WTC11 (cell line): ENCODE results near the gene HAO1. TPM values are rescaled to one million over a fixed set of nuclear protein-coding genes. Genes with fewer than 3 reads are reported as not detected.
A peak's percentile ranks its signal among the peaks of the same experiment; 100 is the strongest.

Experiments
- ATAC-seq: fragments of 200-7000 bp; cut with Tn5 transposase; 2 replicates; pipeline ENCODE4 v1.10.0; 2021; ENCODE audit warnings: mild to moderate bottlenecking, moderate library complexity
- CTCF ChIA-PET: fragments of 300-600 bp; sonication (Branson Sonifier 250); formaldehyde crosslinking; loops from one replicate; lab custom pipeline; 2021; ENCODE audit warnings: antibody characterized with exemption; lab: Charles Lee
- POLR2A ChIA-PET: fragments of 350-600 bp; sonication (Branson Sonifier 250); formaldehyde crosslinking; loops from one replicate; lab custom pipeline; 2021; ENCODE audit warnings: antibody characterized with exemption; lab: Charles Lee
- DNase-seq: peaks from one replicate; pipeline ENCODE4 v3.0.0; 2021; ENCODE audit warnings: low spot score
- H3K27ac Mint-ChIP-seq: 2 replicates; pipeline ENCODE4 v1.8.0; 2021; ENCODE audit warnings: mixed read lengths
- H3K27me3 Mint-ChIP-seq: 2 replicates; pipeline ENCODE4 v1.8.0; 2021; ENCODE audit warnings: low read depth, mild to moderate bottlenecking, moderate library complexity, mixed read lengths
- H3K36me3 Mint-ChIP-seq: 2 replicates; pipeline ENCODE4 v1.8.0; 2021; ENCODE audit warnings: mixed read lengths
- H3K4me1 Mint-ChIP-seq: 2 replicates; pipeline ENCODE4 v1.8.0; 2022; ENCODE audit warnings: mixed read lengths
- H3K4me3 Mint-ChIP-seq: 2 replicates; pipeline ENCODE4 v1.8.0; 2021; ENCODE audit warnings: mild to moderate bottlenecking, moderate library complexity, mixed read lengths
- H3K9me3 Mint-ChIP-seq: 2 replicates; pipeline ENCODE4 v1.8.0; 2021; ENCODE audit warnings: mixed read lengths
- AR ChIP-seq: fragments of 250-450 bp; sonication (Bioruptor Pico); IDR thresholded peaks from 2 replicates; pipeline ENCODE4 v1.9.0; 2021; ENCODE audit warnings: mild to moderate bottlenecking
- CDX4 ChIP-seq: fragments of 250-450 bp; sonication (Bioruptor Pico); IDR thresholded peaks from 2 replicates; pipeline ENCODE4 v1.9.0; 2021; ENCODE audit warnings: moderate library complexity, mild to moderate bottlenecking, inconsistent platforms, borderline replicate concordance
- CTCF ChIP-seq: fragments of 200-600 bp; IDR thresholded peaks from 2 replicates; pipeline ENCODE4 v1.8.0; 2022; ENCODE audit warnings: antibody characterized with exemption
- EMX1 ChIP-seq: fragments of 250-450 bp; sonication (Bioruptor Pico); IDR thresholded peaks from 2 replicates; pipeline ENCODE4 v1.8.0; 2021; ENCODE audit warnings: mild to moderate bottlenecking
- FOXJ3 ChIP-seq: sonication (generic); formaldehyde crosslinking; IDR thresholded peaks from 2 replicates; pipeline ENCODE4 v1.9.0; 2021; ENCODE audit warnings: missing genetic modification reagents, mild to moderate bottlenecking, borderline replicate concordance
- GABPB1 ChIP-seq: sonication (generic); formaldehyde crosslinking; IDR thresholded peaks from 2 replicates; pipeline ENCODE4 v1.8.1; 2023; ENCODE audit warnings: mild to moderate bottlenecking, missing genetic modification reagents
- RORB ChIP-seq: fragments of 250-450 bp; sonication (Bioruptor Pico); IDR thresholded peaks from 2 replicates; pipeline ENCODE4 v1.9.0; 2021; ENCODE audit warnings: mild to moderate bottlenecking
- SP1 ChIP-seq: sonication (generic); formaldehyde crosslinking; conservative IDR thresholded peaks from 2 replicates; pipeline ENCODE4 v1.8.1; 2022; ENCODE audit warnings: missing genetic modification reagents
- ZNF263 ChIP-seq: sonication (generic); formaldehyde crosslinking; IDR thresholded peaks from 2 replicates; pipeline ENCODE4 v1.8.1; 2022; ENCODE audit warnings: low read depth, mild to moderate bottlenecking, moderate library complexity, missing genetic modification reagents
- ZNF423 ChIP-seq: fragments of 250-450 bp; sonication (Bioruptor Pico); IDR thresholded peaks from 2 replicates; pipeline ENCODE4 v2.1.2; 2022; ENCODE audit warnings: mild to moderate bottlenecking, moderate library complexity
- ZNF512 ChIP-seq: sonication (generic); formaldehyde crosslinking; IDR thresholded peaks from 2 replicates; pipeline ENCODE4 v1.8.1; 2022; ENCODE audit warnings: missing genetic modification reagents, borderline replicate concordance
- total RNA-seq: library from RNA; stranded (reverse); gene quantifications from 3 replicates; pipeline ENCODE4 v1.2.3, GENCODE V29; 2021
- TF ChIP-seq, protein P1 (sequence below): sonication (generic); formaldehyde crosslinking; IDR thresholded peaks from 2 replicates; pipeline ENCODE4 v1.8.1; 2023; ENCODE audit warnings: mild to moderate bottlenecking, missing genetic modification reagents, moderate library complexity
- TF ChIP-seq, protein P2 (sequence below): fragments of 250-450 bp; sonication (Bioruptor Pico); IDR thresholded peaks from 2 replicates; pipeline ENCODE4 v1.9.0; 2021; ENCODE audit warnings: mild to moderate bottlenecking, borderline replicate concordance
- TF ChIP-seq, protein P3 (sequence below): sonication (generic); formaldehyde crosslinking; IDR thresholded peaks from 2 replicates; pipeline ENCODE4 v1.8.0; 2023; ENCODE audit warnings: missing genetic modification reagents
- TF ChIP-seq, protein P4 (sequence below): sonication (generic); formaldehyde crosslinking; IDR thresholded peaks from 2 replicates; pipeline ENCODE4 v1.8.1; 2023; ENCODE audit warnings: mild to moderate bottlenecking, missing genetic modification reagents, moderate library complexity

The HAO1 gene
- total RNA-seq, 1 experiment from 2014 or later: not detected

DNA sequence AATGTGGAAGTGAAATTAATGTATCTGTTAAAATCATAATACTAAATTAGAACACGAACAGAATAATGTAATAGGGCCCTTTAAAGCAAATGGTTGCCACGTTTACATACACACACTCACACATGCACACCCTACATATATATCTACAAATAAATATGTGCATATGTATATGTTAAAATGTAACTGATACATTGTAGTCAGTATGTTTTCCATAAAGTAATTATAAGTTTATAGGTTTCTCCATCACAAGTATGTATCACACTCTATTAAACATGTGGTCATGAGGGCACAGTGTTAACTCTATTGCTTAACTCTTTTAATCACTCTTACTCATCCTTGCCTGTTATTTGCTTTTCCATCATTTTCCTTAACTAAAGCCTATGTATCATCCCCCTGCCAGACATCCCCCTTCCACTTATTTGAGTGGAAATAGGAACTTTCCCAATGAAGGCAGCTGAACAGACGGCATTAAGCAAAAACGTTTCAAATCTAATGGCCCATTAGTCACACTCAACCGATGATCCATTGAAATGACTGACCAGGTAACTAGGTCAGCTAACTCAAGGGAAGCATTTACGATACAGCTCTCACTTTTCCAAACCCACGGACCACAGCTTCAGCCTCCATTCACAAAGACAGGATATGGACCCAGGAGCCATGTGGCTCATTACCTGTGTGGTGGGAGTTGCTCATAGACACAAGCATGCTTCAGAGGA is 89.3 kb downstream of the HAO1 start:
- H3K36me3 Mint-ChIP-seq: no peaks in the 10 kb centered on the region
- POLR2A ChIA-PET: no interaction called here
- H3K4me1 Mint-ChIP-seq: peaks cover 23% of the 10 kb centered on the region
- H3K4me3 Mint-ChIP-seq: no peak overlapping the region
- TF ChIP-seq AR (CRISPR knock-in tag) (no peak), CTCF (no peak), CDX4 (CRISPR knock-in tag) (no peak), SP1 (CRISPR knock-in tag) (no peak), FOXJ3 (CRISPR knock-in tag) (no peak), ZNF512 (CRISPR knock-in tag) (no peak), RORB (CRISPR knock-in tag) (no peak)
- TF ChIP-seq, protein P1, sequence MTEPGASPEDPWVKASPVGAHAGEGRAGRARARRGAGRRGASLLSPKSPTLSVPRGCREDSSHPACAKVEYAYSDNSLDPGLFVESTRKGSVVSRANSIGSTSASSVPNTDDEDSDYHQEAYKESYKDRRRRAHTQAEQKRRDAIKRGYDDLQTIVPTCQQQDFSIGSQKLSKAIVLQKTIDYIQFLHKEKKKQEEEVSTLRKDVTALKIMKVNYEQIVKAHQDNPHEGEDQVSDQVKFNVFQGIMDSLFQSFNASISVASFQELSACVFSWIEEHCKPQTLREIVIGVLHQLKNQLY (CRISPR knock-in tag): no peak
- TF ChIP-seq, protein P2, sequence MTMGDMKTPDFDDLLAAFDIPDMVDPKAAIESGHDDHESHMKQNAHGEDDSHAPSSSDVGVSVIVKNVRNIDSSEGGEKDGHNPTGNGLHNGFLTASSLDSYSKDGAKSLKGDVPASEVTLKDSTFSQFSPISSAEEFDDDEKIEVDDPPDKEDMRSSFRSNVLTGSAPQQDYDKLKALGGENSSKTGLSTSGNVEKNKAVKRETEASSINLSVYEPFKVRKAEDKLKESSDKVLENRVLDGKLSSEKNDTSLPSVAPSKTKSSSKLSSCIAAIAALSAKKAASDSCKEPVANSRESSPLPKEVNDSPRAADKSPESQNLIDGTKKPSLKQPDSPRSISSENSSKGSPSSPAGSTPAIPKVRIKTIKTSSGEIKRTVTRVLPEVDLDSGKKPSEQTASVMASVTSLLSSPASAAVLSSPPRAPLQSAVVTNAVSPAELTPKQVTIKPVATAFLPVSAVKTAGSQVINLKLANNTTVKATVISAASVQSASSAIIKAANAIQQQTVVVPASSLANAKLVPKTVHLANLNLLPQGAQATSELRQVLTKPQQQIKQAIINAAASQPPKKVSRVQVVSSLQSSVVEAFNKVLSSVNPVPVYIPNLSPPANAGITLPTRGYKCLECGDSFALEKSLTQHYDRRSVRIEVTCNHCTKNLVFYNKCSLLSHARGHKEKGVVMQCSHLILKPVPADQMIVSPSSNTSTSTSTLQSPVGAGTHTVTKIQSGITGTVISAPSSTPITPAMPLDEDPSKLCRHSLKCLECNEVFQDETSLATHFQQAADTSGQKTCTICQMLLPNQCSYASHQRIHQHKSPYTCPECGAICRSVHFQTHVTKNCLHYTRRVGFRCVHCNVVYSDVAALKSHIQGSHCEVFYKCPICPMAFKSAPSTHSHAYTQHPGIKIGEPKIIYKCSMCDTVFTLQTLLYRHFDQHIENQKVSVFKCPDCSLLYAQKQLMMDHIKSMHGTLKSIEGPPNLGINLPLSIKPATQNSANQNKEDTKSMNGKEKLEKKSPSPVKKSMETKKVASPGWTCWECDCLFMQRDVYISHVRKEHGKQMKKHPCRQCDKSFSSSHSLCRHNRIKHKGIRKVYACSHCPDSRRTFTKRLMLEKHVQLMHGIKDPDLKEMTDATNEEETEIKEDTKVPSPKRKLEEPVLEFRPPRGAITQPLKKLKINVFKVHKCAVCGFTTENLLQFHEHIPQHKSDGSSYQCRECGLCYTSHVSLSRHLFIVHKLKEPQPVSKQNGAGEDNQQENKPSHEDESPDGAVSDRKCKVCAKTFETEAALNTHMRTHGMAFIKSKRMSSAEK: no peak
- TF ChIP-seq, all 79 proteins: peak for 0
- peak; percentile 52 for ATAC-seq
- no peak for DNase-seq
- H3K9me3 Mint-ChIP-seq: no peaks in the 10 kb centered on the region; the same call in 1 of the 2 replicates
- CTCF ChIA-PET: no interaction called here
- no peaks in the 10 kb centered on the region for H3K27me3 Mint-ChIP-seq
- no peak overlapping the region for H3K27ac Mint-ChIP-seq

- POLR2A ChIA-PET: no interaction called here
- H3K4me3 Mint-ChIP-seq: no peak overlapping the region
- peaks cover 20% of the 10 kb centered on the region for H3K4me1 Mint-ChIP-seq
- ATAC-seq: no peak
- H3K36me3 Mint-ChIP-seq: no peaks in the 10 kb centered on the region
- H3K9me3 Mint-ChIP-seq: no peaks in the 10 kb centered on the region; the same call in 1 of the 2 replicates
- CTCF ChIA-PET: no interaction called here
- H3K27ac Mint-ChIP-seq: no peak overlapping the region
- DNase-seq: no peak
- H3K27me3 Mint-ChIP-seq: no peaks in the 10 kb centered on the region
- TF ChIP-seq, protein P3, sequence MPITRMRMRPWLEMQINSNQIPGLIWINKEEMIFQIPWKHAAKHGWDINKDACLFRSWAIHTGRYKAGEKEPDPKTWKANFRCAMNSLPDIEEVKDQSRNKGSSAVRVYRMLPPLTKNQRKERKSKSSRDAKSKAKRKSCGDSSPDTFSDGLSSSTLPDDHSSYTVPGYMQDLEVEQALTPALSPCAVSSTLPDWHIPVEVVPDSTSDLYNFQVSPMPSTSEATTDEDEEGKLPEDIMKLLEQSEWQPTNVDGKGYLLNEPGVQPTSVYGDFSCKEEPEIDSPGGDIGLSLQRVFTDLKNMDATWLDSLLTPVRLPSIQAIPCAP (CRISPR knock-in tag): no peak
- TF ChIP-seq ZNF263 (CRISPR knock-in tag) (no peak), GABPB1 (CRISPR knock-in tag) (no peak), ZNF423 (CRISPR knock-in tag) (no peak), EMX1 (CRISPR knock-in tag) (no peak)
- TF ChIP-seq, protein P4, sequence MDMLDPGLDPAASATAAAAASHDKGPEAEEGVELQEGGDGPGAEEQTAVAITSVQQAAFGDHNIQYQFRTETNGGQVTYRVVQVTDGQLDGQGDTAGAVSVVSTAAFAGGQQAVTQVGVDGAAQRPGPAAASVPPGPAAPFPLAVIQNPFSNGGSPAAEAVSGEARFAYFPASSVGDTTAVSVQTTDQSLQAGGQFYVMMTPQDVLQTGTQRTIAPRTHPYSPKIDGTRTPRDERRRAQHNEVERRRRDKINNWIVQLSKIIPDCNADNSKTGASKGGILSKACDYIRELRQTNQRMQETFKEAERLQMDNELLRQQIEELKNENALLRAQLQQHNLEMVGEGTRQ: no peak
- TF ChIP-seq, protein P2: no peak
Observed at GRCh38 chr20:7849675-7850074, 90.6 kb downstream of the HAO1 start.
